ENCODE data around the gene CDH12.

CDH12 gene

DNA sequence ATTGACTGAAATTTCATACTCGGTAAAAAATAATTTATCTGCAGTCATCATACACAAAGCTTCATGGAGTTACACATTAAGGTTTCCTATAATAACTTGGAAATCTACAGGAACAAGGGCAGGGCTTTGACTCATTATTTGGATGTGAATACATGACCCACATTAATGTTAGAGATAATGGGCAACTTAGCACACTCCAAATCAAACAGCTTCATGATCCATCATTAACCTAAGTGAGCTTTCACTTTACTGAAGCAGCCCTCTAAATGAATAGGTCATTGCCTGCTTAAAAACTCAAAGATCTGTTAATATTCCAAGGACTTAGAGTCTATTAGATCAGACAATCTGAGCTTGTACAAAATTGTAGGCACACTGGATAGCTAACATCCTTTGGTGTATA lies 9.0 kb downstream of the CDH12 start:
- no peak for TF ChIP-seq CTCF (IDR thresholded peaks at IDR 0.05; ENCODE audit: low read depth, low read length)
- H3K27me3 ChIP-seq = no peaks in the 10 kb centered on the region
- no peak overlapping the region for H3K4me3 ChIP-seq (ENCODE audit: low read depth, low read length)
- no peaks in the 10 kb centered on the region for H3K9me3 ChIP-seq
- DNase-seq = no peak
- H3K36me3 ChIP-seq = no peaks in the 10 kb centered on the region
- no peaks in the 10 kb centered on the region for H3K4me1 ChIP-seq

GRCh38 chr5:22842574-22842973 lies 10.6 kb downstream of the CDH12 start:
- H3K9me3 ChIP-seq = no peaks in the 10 kb centered on the region
- no peaks in the 10 kb centered on the region for H3K36me3 ChIP-seq
- no peak for DNase-seq
- no peaks in the 10 kb centered on the region for H3K27me3 ChIP-seq
- H3K4me1 ChIP-seq = no peaks in the 10 kb centered on the region
- no peak overlapping the region for H3K4me3 ChIP-seq (ENCODE audit: low read depth, low read length)
- no peak for TF ChIP-seq CTCF (IDR thresholded peaks at IDR 0.05; ENCODE audit: low read depth, low read length)

- DNase-seq = no peak
- H3K27me3 ChIP-seq = no peaks in the 10 kb centered on the region
- no peak for TF ChIP-seq CTCF (IDR thresholded peaks at IDR 0.05; ENCODE audit: low read depth, low read length)
- no peak overlapping the region for H3K4me3 ChIP-seq (ENCODE audit: low read depth, low read length)
- H3K9me3 ChIP-seq = no peaks in the 10 kb centered on the region
- no peaks in the 10 kb centered on the region for H3K36me3 ChIP-seq
- peaks cover 4% of the 10 kb centered on the region for H3K4me1 ChIP-seq
These were observed 15.3 kb downstream of the CDH12 start for GRCh38 chr5:22837803-22838202.

DNA sequence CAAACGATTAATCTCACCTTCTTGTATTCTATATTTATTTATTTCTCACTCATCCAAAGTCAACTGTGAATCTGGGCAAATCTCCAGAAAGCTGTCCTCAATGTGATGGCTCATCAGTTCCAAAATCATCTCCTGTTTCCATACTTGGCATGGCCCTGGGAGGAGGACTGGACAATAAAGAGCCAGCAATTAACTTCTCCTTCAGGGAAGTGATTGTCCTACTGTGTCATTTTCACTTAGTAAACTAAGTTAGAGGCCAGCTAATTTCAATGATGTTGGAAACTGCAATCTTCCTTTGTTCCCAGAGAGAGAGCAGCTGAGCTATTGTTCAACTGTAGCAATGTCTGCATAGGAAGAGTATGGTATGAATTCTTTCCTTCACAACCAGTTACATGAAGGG lies 17.5 kb downstream of the CDH12 start:
- H3K27me3 ChIP-seq = no peaks in the 10 kb centered on the region
- no peak for TF ChIP-seq CTCF (IDR thresholded peaks at IDR 0.05; ENCODE audit: low read depth, low read length)
- DNase-seq = peak; percentile 6
- H3K4me3 ChIP-seq (ENCODE audit: low read depth, low read length) = no peak overlapping the region
- H3K9me3 ChIP-seq = no peaks in the 10 kb centered on the region
- no peaks in the 10 kb centered on the region for H3K36me3 ChIP-seq
- H3K4me1 ChIP-seq = peaks cover 4% of the 10 kb centered on the region

GRCh38 chr5:22793463-22793862 lies 59.7 kb downstream of the CDH12 start:
- no peak for TF ChIP-seq CTCF (IDR thresholded peaks at IDR 0.05; ENCODE audit: low read depth, low read length)
- H3K4me3 ChIP-seq (ENCODE audit: low read depth, low read length) = no peak overlapping the region
- no peak for DNase-seq
- H3K4me1 ChIP-seq = no peaks in the 10 kb centered on the region
- H3K27me3 ChIP-seq = no peaks in the 10 kb centered on the region
- H3K9me3 ChIP-seq = no peaks in the 10 kb centered on the region
- no peaks in the 10 kb centered on the region for H3K36me3 ChIP-seq

- TF ChIP-seq CTCF (IDR thresholded peaks at IDR 0.05; ENCODE audit: low read depth, low read length) = no peak
- Histone ChIP-seq H3K27me3 (no peaks in the 10 kb centered on the region), H3K4me3 (ENCODE audit: low read depth, low read length) (no peak overlapping the region), H3K9me3 (no peaks in the 10 kb centered on the region), H3K36me3 (no peaks in the 10 kb centered on the region), H3K4me1 (no peaks in the 10 kb centered on the region)
- DNase-seq = no peak
These were observed 65.3 kb downstream of the CDH12 start for GRCh38 chr5:22787807-22788206.

All from BE2C (cell line).